ENCODE measurements around the gene UTF1.

- TF ChIP-seq, protein P1, sequence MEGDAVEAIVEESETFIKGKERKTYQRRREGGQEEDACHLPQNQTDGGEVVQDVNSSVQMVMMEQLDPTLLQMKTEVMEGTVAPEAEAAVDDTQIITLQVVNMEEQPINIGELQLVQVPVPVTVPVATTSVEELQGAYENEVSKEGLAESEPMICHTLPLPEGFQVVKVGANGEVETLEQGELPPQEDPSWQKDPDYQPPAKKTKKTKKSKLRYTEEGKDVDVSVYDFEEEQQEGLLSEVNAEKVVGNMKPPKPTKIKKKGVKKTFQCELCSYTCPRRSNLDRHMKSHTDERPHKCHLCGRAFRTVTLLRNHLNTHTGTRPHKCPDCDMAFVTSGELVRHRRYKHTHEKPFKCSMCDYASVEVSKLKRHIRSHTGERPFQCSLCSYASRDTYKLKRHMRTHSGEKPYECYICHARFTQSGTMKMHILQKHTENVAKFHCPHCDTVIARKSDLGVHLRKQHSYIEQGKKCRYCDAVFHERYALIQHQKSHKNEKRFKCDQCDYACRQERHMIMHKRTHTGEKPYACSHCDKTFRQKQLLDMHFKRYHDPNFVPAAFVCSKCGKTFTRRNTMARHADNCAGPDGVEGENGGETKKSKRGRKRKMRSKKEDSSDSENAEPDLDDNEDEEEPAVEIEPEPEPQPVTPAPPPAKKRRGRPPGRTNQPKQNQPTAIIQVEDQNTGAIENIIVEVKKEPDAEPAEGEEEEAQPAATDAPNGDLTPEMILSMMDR (IDR thresholded peaks at IDR 0.05): no peak
- TF ChIP-seq EP300 (IDR thresholded peaks at IDR 0.05): no peak
- no peak for TF ChIP-seq POLR2A (IDR thresholded peaks at IDR 0.05)
- TF ChIP-seq POLR2AphosphoS5 (IDR thresholded peaks at IDR 0.05): no peak
Observed at GRCh38 chr10:133237241-133237587, 7.2 kb downstream of the UTF1 start.
